HG02970 (cell line): Measurements from ENCODE around the gene ARRDC3.

Experiments
- ATAC-seq: cut with Tn5 transposase; IDR thresholded peaks from one replicate; pipeline ENCODE4 v1.9.1; 2021; ENCODE audit warnings: mild to moderate bottlenecking, moderate library complexity, moderate number of reproducible peaks; ENCODE audit not compliant: unreplicated experiment, low FRiP score

ARRDC3 gene

GRCh38 chr5:91319667-91320066, 63.5 kb downstream of the ARRDC3 start:
- ATAC-seq, result no peak

DNA sequence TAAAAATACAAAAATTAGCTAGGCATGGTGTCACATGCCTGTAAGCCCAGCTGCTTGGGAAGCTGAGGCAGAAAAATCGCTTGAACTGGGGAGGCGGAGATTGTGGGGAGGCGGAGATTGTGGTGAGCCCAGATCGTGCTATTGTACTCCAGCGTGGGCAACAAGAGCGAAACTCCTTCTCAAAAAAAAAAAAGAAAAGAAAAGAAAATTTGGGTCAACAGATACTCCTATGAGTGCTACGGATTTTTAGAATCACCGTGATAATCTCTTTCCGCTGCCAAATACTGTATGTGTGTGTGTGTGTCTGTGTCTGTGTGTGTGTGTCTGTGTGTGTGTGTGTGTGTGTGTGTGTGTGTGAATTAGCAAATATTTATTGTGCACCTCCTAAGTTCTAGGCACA, 64.4 kb downstream of the ARRDC3 start:
- no peak for ATAC-seq
